Right cardiac atrium (tissue), 5 donors: Measurements from ENCODE around the gene CYP46A1. TPM values are rescaled to one million over a fixed set of nuclear protein-coding genes. Genes with fewer than 3 reads are reported as not detected.
"Not testable (repeated sequence)": the region's sequence is repeated elsewhere in the genome, so short reads cannot be mapped to it uniquely, and the experiment has no call there.

Experiments
- ATAC-seq, 2 donors: fragments of 200-7000 bp; cut with Tn5 transposase; one replicate each; pipeline versions ENCODE4 v1.8.0 to v1.9.1; 2020; ENCODE audit warnings: moderate library complexity in 2 of 2, mild to moderate bottlenecking in 1 of 2
- DNase-seq, 3 donors: peaks; one replicate each; pipeline ENCODE4 v3.0.0-alpha.2; 2020
- H3K27ac ChIP-seq: one replicate; pipeline ENCODE4 v1.5.1; 2013; ENCODE audit warnings: mild to moderate bottlenecking, low read length, control low read depth, moderate library complexity
- H3K27me3 ChIP-seq: one replicate; pipeline ENCODE4 v1.6.1; 2013; ENCODE audit not compliant: control insufficient read depth, insufficient read depth
- H3K4me1 ChIP-seq: one replicate; pipeline ENCODE4 v1.6.1; 2013; ENCODE audit warnings: low read length; ENCODE audit not compliant: control insufficient read depth, insufficient read depth
- H3K4me3 ChIP-seq: one replicate; pipeline ENCODE4 v1.5.1; 2013; ENCODE audit warnings: low read length, control low read depth
- H3K9me3 ChIP-seq: one replicate; pipeline ENCODE4 v1.6.1; 2013; ENCODE audit warnings: low read length; ENCODE audit not compliant: control insufficient read depth
- WGBS: extraction: QIAGEN DNeasy Blood & Tissue Kit; methylation state at CpG from one replicate; pipeline ENCODE4 v1.1.7; 2013; 5-methylcytosine and 5-hydroxymethylcytosine counted together
- intact Hi-C, 4 donors: fragments of 100-400 bp; cut with DNase I; formaldehyde crosslinking; loops; one replicate each; pipeline versions ENCODE4 v1.11.0 to v1.14.0; 2022 to 2023
- polyA plus RNA-seq: library from polyadenylated mRNA; stranded (reverse); fragments of 200-250 nt; gene quantifications from one replicate; pipeline ENCODE4 v1.2.3, GENCODE V29; 2013
- total RNA-seq, 4 donors: library from RNA; stranded (reverse); fragmentation: NEBNext Ultra II Directional; extraction: Animal tissue kit (Norgen Biotek cat#: 25700); gene quantifications; one replicate each; pipeline ENCODE4 v1.2.1, GENCODE V29; 2021
- donor health status: healthy with polysubstance abuse.
- donor health status: DM: no; HTN: yes; CAD: no.
- donor health status: DM: no; HTN: no; CAD: no.
- donor health status: DM: no; HTN: yes; CAD: no; lungs with severe emphysema.
- donor health status: DM: yes; HTN: yes; CAD: no.

CYP46A1 gene
- total and polyA plus RNA-seq, 5 donors, result 5.7 to 9.2 (median 7.6) TPM

GRCh38 chr14:99657645-99658155 is 26.4 kb upstream of the CYP46A1 start:
- no peaks in the 10 kb centered on the region for H3K9me3 ChIP-seq
- no peaks in the 10 kb centered on the region for H3K27me3 ChIP-seq
- H3K4me1 ChIP-seq, result no peaks in the 10 kb centered on the region
- H3K27ac ChIP-seq, result no peak overlapping the region
- WGBS, result 43% methylated on average over 1 of the region's 1 CpG
- no peak for ATAC-seq
- no peak overlapping the region for H3K4me3 ChIP-seq
- intact Hi-C loops, result no loop called here
- no peak for DNase-seq

GRCh38 chr14:99658218-99658845 is 25.8 kb upstream of the CYP46A1 start:
- ATAC-seq, result no peak
- 56% methylated on average over 15 of the region's 15 CpGs for WGBS

DNA sequence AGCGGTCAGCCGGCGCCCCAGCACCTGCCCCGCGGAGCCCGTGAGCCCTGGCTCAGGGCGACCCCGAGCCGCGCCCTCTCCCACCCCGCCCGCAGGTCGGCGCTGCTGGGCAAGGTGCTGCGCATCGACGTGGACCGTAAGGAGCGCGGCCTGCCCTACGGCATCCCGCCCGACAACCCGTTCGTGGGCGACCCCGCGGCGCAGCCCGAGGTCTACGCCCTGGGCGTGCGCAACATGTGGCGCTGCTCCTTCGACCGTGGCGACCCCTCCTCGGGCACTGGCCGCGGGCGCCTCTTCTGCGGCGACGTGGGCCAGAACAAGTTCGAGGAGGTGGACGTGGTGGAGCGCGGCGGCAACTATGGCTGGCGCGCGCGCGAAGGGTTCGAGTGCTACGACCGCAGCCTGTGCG is 24.8 kb upstream of the CYP46A1 start:
- Histone ChIP-seq H3K4me3 (no peak overlapping the region), H3K27ac (no peak overlapping the region), H3K9me3 (no peaks in the 10 kb centered on the region), H3K27me3 (no peaks in the 10 kb centered on the region), H3K4me1 (no peaks in the 10 kb centered on the region)
- WGBS, result 42% methylated on average over 58 of the region's 58 CpGs
- intact Hi-C loops, result no loop called here
- ATAC-seq, result peak in 1 of 2 donors; percentile 22
- DNase-seq, result no peak

More at GRCh38 chr14:99658218-99658845, 25.8 kb upstream of the CYP46A1 start:
- Histone ChIP-seq H3K27ac (no peak overlapping the region), H3K4me1 (no peaks in the 10 kb centered on the region), H3K4me3 (no peak overlapping the region), H3K9me3 (no peaks in the 10 kb centered on the region), H3K27me3 (no peaks in the 10 kb centered on the region)
- intact Hi-C loops, result no loop called here
- DNase-seq, result no peak

DNA sequence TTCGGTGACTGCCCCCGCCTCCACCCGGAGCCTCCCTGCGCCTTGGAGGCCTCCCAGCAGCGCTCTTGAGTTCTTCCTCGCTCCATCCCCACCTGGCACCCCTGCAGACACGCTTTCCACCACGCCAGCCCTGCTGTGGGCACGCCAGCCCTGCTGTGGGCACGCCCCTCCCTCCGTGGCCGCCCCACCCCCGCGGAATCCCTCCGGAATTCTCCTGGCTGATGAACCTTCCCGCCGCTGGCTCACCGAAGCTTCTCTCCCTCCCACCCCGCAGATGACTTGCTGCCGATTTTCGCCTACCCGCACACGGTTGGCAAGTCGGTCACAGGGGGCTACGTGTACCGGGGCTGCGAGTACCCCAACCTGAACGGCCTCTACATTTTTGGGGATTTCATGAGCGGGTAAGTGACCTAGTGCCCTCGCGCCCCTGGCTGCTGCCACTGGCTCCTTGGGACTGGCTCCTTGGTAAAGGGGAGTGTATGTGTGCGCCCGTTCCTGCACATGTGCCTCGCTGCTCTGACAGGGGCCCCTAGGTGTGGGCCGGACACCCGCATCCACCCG is 24.0 kb upstream of the CYP46A1 start:
- no peaks in the 10 kb centered on the region for H3K9me3 ChIP-seq
- H3K4me3 ChIP-seq, result no peak overlapping the region
- no peaks in the 10 kb centered on the region for H3K4me1 ChIP-seq
- ATAC-seq (peak; percentile 6 to 27), DNase-seq (no peak)
- WGBS, result 48% methylated on average over 37 of the region's 37 CpGs
- no peaks in the 10 kb centered on the region for H3K27me3 ChIP-seq
- intact Hi-C loops, result no loop called here
- no peak overlapping the region for H3K27ac ChIP-seq

- ATAC-seq (no peak), DNase-seq (no peak)
- no peaks in the 10 kb centered on the region for H3K4me1 ChIP-seq
- intact Hi-C loops, result no loop called here
- no peaks in the 10 kb centered on the region for H3K27me3 ChIP-seq
- H3K4me3 ChIP-seq, result no peak overlapping the region
- H3K27ac ChIP-seq, result no peak overlapping the region
- WGBS, result 87% methylated on average over 4 of the region's 4 CpGs
- no peaks in the 10 kb centered on the region for H3K9me3 ChIP-seq
Measured at GRCh38 chr14:99660794-99661193, 23.3 kb upstream of the CYP46A1 start.

DNA sequence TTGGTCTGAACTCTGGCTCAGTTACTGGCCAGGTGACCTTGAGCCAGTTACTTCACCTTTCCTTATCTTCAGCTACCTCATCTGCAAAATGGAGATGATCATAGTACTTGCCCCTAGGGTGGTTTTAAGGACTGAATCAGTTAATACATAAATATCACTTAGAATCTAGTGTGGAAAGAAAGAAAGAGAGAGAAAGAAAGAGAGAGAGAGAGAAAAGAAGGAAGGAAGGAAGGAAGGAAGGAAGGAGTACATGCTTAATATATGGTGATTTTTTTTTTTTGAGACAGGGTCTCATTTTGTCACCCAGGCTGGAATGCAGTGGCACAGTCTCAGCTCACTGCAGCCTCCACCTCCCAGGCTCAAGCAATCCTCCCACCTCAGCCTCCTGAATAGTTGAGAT is 22.9 kb upstream of the CYP46A1 start:
- H3K4me3 ChIP-seq, intact Hi-C loops, DNase-seq, H3K4me1 ChIP-seq, H3K27me3 ChIP-seq, H3K9me3 ChIP-seq, ATAC-seq, H3K27ac ChIP-seq: not testable (repeated sequence)

DNA sequence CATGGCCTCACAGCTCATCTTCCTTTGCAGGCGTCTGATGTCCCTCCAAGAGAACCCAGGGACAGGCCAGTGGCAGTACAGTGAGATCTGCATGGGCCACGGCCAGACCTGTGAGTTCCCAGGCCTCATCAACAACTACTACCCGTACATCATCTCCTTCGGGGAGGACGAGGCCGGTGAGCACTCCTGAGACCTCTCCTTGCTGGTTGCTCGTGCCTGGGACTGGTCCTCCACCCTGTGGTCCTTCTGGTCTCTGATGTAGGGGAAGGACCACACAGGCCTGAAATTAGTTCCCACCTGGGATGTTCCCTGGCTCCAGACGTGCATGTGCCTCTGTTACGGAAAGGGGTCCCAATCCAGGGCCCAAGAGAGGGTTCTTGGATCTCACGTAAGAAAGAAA is 21.3 kb upstream of the CYP46A1 start:
- no peaks in the 10 kb centered on the region for H3K9me3 ChIP-seq
- peak in 1 of 3 donors; percentile 35 for DNase-seq
- 90% methylated on average over 10 of the region's 10 CpGs for WGBS

DNA sequence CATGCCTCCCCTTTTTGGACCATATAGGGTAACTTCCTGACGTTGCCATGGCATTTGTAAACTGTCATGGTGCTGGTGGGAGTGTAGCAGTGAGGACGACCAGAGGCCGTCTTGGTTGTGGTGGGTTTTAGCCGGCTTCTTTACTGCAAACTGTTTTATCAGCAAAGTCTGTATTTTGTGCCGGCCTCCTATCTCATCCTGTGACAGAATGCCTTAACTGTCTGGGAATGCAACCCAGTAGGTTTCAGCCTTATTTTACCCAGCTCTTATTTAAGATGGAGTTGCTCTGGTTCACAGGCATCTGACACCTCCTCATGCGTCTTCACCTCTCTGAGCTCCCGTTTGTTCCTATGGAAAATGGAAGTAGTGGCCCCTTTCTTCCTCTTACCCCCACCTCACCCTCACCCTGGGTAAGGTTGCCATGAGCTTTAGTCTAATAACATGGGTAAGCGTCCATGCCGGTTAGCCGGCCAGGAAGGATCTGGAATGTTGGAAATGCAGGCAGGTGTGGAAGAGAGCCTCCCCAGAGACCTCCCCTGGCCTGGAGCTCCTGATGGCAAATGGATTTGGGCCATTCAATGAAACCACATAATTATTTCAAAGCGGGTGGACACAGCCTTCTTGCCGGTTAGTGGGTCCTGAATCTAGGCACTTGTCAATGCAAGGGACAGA is 20.6 kb upstream of the CYP46A1 start:
- ATAC-seq (no peak), DNase-seq (no peak)
- intact Hi-C loops, result no loop called here
- no peaks in the 10 kb centered on the region for H3K9me3 ChIP-seq
- WGBS, result 75% methylated on average over 12 of the region's 12 CpGs
- H3K27me3 ChIP-seq, result no peaks in the 10 kb centered on the region
- no peak overlapping the region for H3K4me3 ChIP-seq
- H3K4me1 ChIP-seq, result no peaks in the 10 kb centered on the region
- no peak overlapping the region for H3K27ac ChIP-seq

More for the DNA sequence above, 21.3 kb upstream of the CYP46A1 start:
- Histone ChIP-seq H3K4me3 (no peak overlapping the region), H3K27ac (no peak overlapping the region), H3K27me3 (no peaks in the 10 kb centered on the region), H3K4me1 (no peaks in the 10 kb centered on the region)
- intact Hi-C loops, result no loop called here
- ATAC-seq, result no peak

- DNase-seq (peak in 1 of 3 donors; percentile 45), ATAC-seq (no peak)
- H3K4me1 ChIP-seq, result no peaks in the 10 kb centered on the region
- 44% methylated on average over 8 of the region's 8 CpGs for WGBS
- H3K9me3 ChIP-seq, result no peaks in the 10 kb centered on the region
- H3K4me3 ChIP-seq, result no peak overlapping the region
- intact Hi-C loops, result no loop called here
- H3K27ac ChIP-seq, result no peak overlapping the region
- no peaks in the 10 kb centered on the region for H3K27me3 ChIP-seq
Measured at GRCh38 chr14:99664058-99664936, 19.8 kb upstream of the CYP46A1 start.

DNA sequence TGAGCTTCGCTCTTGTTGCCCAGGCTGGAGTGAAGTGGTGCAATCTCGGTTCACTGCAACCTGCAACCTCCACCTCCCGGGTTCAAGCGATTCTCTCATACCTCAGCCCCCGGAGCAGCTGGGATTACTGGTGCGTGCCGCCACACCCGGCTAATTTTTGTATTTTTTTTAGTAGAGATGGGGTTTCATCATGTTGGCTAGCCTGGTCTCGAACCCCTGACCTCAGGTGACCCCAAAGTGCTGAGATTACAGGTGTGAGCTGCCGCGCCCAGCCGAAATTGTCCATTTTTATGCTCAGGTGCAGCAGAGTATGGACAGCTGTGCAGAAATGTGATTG is 19.2 kb upstream of the CYP46A1 start:
- ATAC-seq (no peak), DNase-seq (peak in 1 of 3 donors; percentile 26)
- 74% methylated on average over 12 of the region's 12 CpGs for WGBS
- H3K27me3 ChIP-seq, result no peaks in the 10 kb centered on the region
- intact Hi-C loops, result no loop called here
- H3K4me3 ChIP-seq, result no peak overlapping the region
- no peaks in the 10 kb centered on the region for H3K9me3 ChIP-seq
- H3K27ac ChIP-seq, result no peak overlapping the region
- no peaks in the 10 kb centered on the region for H3K4me1 ChIP-seq

DNA sequence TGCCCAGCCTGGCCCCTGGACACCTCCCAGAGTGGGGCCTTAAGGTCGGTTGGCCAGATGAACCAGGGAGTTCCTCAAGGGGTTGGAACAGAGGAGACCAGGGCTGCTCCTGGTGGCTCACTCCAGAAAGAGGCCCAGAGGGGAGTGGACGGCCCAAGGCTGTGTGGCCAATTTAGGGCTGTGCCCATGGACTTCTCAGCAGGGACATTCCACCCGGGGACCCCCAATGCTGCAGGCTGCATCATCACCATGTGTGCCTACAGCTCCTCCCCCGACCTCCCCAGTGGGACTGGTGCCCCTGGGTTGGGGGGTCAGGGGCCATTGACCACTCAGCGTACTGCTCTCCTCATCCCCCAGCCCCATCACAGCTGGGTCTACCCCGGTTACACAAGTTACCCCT is 17.6 kb upstream of the CYP46A1 start:
- no peaks in the 10 kb centered on the region for H3K4me1 ChIP-seq
- ATAC-seq, result no peak

More for the DNA sequence above, 17.6 kb upstream of the CYP46A1 start:
- DNase-seq, result peak in 1 of 3 donors; percentile 22
- no peak overlapping the region for H3K4me3 ChIP-seq
- no peaks in the 10 kb centered on the region for H3K27me3 ChIP-seq
- H3K9me3 ChIP-seq, result no peaks in the 10 kb centered on the region
- no peak overlapping the region for H3K27ac ChIP-seq
- WGBS, result 76% methylated on average over 6 of the region's 6 CpGs
- intact Hi-C loops, result no loop called here
